T follicular helper cell (primary cell): Measurements from ENCODE around the gene TDRD5.

Experiments
- DNase-seq: peaks from one replicate; pipeline ENCODE4 v3.0.0-alpha.2; 2020; ENCODE audit warnings: low read depth
- total RNA-seq, 2 experiments: gene quantifications; one replicate each; lab custom pipeline; 2026; lab: John Stamatoyannopoulos, UW

Gene TDRD5, protein sequence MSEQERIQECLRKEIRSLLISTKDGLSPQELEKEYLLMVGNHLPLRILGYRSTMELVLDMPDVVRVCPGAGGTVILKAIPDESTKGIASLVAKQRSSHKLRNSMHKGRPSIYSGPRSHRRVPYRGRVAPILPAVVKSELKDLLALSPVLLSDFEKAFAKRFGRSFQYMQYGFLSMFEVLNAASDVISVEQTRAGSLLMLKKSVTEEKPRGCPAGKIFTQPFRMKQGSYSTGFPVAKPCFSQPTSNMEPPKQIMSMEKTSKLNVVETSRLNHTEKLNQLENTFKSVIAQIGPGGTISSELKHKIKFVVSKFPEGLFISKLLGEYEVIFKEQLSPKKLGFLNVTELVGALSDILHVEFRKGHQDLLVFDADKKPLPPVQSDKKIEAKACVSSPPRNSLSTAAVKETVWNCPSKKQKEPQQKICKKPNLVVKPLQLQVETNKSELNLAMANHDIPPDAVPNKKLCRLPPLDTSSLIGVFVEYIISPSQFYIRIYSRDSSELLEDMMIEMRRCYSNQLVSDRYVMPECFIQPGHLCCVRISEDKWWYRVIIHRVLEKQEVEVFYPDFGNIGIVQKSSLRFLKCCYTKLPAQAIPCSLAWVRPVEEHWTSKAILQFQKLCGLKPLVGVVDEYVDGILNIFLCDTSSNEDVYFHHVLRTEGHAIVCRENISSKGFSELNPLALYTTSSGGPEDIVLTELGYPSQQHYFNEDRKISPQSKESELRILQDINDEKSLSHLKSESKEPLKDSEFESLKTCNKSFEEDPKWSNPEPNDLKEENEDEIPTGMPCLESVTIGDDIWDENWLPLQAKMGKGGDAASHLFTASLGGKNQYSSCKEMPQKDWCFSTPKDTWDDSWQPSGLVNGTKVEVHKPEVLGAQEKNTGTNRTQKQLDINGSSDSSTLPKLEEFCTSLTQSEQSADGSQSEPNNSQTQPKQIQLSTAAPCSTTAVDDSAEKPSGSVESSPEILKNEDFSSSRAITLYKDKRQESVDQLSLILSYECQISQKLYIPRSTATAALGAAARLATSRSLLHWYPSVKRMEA
- total RNA-seq: 0 to 0.04 reads per million in 2 experiments

DNA sequence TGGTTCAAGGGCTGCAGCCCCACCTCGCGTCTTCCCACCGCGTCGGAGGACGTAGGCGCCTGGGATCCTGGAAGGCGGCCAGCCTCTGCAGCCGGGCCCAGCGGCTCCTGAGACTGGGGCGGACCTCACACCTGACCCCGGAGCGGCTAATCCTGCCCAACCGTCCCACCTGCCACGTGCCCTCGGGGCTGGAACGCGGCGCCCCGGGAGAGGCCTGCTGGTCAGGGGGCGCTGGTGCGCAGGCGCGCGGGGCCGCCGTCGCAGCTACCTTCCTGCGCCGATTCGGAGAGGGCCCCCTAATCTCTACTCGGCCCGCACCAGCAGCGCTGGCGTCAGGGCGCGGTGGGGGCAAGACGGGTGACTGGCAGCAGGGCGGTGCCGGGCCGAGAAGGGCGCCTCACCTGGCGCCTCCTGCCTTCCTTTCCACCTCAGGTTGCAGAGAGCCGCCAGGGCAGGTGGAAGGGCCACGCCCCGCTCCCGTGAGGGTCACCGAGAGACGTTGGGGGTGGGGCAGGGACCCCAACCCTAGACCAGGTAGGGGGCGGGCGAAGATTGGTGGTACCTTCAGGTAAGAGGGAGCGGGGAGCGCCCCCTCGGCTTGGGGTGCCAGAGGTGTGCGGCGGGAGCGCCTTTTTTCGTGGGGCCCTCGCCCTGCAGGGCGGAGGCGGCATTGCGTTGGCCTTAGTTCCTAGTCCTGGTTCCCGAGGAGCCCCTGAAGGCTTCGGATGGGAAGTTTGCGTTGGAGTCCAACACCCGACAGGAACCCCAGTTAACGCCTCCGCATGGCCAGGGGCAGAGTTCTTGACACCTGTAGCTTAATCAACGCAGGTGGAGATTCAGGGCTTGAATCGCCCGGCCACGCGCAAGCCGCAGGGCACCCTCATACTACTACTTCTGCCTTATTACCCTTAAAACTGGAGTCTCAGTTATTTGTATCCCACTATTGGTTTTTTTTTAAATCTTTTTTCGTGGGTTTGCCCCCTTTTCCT lies at the start of gene TDRD5:
TSS of gene TDRD5 (plus strand) at position 241 of the 989 bp plus-strand sequence. CDS start 784 bp downstream, outside the sequence.
- DNase-seq: no peak

DNA sequence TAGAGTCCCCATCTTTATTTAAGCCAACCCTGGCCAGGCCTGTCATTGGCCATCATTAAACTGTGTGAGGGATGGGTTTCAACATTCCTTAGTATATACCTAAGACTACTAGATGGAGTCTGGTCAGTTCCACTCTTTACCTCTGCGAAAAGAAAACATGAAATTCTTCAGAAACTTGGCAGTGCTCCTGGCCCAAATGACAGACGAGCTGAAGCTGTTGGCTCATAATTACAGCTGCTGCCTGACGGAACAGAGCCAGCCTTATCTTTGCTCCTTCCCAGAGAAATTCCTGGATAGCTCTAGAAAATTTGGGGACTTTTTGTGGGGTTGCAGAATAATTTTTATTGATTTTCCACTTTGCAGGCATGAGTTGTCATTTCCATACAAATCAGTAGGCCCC lies 46.3 kb upstream of the TDRD5 start:
- DNase-seq: no peak

DNA sequence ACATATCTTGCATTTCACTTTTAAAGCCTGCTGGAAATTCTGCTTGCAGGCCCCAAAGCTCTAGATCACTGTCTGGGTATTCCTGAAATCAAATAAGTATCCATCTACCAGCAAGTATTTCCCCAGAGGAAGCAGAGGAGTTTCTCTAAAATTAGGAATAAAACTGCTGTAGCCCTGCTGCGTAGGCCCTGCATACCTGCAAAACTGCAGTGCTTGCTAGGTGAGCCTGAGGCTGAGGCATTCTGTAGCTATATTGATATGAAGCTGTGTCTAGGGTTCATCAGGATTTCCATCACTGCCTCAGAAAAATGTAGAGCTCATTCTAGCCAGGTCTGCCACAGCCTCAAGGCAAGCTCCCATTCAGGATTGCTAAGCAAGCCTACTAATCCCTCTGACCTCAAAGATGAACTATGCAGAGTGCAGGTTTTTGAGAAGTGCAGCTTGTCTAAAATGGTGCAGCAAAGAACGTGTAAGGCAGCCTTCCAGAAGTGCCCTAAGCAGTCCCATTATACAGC lies 44.6 kb upstream of the TDRD5 start:
- DNase-seq: no peak

DNA sequence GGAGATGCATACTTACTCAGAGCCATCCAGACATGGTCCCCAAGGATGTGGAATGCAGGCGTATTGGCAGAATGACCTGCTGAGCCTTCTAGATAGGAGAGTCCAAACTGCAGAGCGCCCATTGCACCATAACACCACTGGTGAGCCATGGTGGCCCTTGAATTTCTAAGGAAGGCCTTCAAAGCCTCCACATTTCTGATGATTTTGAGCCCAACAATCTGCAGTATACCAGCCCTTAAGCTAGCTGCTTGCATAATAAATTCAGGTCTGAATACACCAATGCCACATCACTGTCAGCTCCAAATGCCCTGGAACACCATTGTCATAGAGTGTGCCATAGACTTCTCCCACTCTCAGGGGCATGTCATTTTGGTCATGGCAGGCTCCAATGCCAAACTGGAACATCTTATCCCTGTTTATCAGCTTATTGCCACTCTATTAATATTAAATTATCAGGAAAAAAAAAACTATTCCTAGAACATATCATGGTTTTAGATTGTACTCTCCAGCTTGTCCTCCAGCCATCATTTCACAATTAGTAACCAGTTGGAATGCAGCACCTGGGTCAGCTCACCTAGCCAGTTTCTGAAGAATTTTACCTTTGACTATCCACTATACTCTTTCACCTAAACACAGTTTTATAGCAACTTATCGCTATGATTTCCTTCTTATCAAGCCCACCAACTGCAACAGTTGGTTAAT lies 42.8 kb upstream of the TDRD5 start:
- DNase-seq: no peak

DNA sequence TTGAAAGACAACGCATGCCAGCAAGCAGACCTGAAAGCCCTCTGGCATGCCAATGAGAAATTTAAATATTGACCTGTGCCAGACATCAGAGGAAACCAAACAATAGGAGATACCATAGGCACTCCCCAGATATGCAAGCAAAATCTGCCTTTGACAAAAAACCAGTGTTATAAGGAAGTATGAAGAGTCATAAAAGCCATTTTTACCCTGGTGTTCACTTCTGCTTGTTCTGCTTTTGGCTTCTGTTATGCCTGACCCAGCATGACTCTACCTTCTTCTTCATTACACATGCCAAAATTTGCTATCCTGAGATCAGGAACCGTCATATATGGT lies 42.3 kb upstream of the TDRD5 start:
- DNase-seq: no peak

DNA sequence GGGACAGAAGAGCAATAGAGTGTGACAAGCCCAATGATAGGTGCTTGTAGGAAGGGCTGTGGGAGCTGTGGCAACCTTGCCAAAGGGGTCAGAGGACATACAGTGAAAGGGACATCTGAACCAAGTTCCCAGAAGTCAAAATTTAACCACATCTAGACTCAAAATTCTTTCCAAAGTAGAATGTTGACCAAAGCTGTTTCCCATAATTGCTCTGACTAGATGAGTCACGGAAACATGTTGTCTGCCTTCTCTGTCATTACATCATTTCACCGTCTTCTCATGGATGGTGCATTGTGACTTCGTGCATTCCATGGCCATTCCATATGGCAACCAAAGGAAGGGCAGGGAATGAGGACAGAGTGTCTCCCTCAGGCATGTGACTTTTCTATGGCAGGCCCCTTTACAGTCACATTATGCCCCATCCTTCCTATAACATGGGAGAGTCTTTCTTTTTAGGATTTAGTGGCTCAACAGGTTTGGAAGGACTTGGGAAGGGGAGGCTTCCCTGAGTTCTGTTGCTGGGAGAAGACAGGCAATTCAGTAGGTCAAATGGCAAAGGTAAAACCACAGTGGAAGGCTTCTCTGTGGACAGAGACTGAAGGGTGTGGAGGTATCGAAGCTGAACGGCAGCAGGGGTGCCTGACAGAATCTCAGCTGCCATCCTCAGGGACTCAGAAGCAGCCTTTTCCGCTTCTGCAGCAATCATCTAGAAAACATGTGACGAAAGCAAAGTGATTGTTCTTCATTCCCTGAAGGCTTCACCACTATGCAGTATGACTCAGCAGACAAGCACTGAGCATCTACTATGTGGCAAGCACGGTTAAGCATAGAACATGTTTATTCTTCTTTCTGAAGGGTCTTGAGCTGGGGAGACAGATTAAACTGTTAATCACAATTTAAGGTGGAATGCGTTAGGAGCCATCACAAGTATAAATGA lies 40.6 kb upstream of the TDRD5 start:
- DNase-seq: no peak

DNA sequence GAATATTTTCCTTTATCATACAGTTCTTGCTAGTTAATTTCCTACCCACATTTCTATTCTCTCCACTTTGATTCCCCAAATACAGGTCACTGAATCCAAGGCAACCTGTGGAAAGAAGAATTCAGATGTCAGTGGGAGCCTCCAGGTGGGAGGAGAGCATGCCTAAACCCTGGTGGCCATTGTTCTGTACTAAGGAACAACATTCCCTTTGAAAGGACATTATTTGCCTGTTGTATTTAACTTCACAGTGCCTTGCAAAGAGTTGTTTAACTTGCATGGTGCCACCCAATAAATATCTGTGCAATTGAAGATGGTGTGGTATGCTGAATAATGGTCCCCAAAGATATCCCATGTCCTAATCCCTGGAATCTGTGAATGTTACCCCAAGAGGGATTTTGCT lies 37.2 kb upstream of the TDRD5 start:
- no peak for DNase-seq

DNA sequence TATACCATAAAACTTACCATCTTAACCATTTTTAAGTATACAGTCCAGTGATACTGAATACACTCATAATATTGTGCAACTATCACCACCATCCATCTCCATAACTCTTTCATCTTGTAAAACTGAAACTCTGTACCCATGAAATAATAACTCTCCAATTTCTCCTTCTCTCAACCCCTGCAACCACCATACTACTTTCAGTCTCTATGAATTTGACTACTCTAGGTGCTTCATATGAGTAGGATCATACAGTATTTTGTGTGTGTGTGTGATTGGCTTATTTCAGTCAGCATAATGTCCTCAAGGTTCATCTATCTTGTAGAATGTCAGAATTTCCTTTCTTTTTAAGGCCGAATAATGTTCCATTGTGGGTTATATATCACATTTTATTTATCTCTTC lies 33.6 kb upstream of the TDRD5 start:
- DNase-seq: no peak

DNA sequence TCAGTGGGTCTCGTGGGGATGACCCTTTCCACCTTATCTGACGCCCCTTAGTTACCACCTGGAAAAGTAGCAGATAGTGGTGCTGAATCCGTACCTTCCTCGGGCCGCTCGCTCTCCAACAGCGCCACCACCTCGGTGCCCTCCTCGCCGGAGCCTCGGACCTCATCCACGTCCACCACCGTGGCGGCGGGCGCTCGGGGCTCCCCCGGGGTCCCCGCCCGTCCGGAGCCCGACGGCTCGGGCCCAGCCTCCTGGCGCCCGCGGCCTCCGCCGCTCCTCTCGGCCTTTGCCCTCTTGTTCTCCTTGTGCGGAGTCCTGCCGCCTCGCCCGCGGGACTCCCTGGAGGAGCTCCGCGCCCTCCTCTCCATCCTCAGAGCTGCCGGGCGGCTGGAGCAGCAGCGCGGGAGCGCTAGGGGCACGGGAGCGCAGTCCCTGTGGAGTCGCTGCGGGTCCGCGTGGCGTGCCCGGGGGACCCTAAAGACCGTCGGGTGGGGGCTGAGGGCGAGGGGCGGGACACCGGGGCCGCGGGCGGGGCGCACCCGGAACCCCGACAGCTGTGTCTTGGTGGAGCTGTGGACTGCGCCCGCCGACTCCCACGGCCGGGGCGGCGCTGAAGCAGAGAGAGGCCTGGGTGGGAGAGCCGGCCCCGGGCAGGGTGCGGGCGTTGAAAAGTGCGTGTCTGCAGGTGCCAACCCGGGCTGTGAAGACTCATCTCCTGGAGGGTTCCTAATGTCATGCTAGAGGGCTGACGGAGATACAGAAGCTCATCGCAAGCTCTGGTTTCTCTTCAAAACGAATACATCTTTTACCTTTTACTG lies 15.9 kb upstream of the TDRD5 start, which contains the start of gene NPHS2:
TSS of gene NPHS2 (minus strand) at position 452 of the 818 bp plus-strand sequence. CDS start at position 368, 84 bp downstream.
- no peak for DNase-seq

DNA sequence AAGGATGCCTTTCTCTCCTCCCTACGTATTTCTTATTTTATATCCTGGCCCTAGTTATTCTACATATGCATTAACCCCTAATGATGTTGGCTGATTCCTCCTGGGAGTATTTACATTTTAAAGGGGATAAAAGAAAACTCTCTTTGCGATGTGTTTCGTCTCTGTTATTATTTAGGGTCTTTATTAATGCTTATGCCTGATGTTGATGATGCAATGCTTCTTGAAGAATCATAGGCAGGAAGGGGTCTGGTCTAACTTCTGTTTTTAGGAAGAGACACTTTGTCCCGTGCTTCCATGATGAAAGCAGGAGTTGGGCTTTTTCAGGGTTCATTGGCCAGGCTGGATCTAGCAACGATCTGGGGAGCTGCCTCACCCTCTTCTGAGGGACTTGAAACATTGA lies 15.1 kb upstream of the TDRD5 start:
- no peak for DNase-seq

DNA sequence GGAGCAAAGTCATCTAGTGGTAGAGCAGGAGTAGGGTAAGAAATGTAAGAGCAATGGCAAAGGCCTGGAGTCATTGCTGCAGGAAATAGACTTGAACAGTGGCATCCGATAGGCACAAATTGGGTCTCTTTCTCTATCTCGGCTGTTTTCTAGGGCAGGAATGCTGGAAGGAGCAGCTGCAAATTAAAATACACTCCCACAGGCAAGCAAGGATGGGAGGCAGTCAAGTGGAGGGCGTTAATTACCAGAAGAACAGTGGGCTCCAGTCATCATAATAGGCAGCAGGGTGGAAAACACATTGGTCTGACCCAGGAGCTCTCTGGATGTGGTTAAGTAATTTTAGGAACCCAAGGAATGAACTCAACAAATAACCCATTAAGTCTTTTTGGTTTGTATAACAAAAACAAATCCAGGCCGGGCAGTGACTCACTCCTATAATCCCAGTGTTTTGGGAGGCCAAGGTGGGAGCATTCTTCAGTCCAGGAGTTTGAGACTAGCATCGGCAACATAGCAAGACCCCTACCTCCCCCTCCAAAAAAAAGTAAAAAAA lies 7.8 kb upstream of the TDRD5 start:
- no peak for DNase-seq

DNA sequence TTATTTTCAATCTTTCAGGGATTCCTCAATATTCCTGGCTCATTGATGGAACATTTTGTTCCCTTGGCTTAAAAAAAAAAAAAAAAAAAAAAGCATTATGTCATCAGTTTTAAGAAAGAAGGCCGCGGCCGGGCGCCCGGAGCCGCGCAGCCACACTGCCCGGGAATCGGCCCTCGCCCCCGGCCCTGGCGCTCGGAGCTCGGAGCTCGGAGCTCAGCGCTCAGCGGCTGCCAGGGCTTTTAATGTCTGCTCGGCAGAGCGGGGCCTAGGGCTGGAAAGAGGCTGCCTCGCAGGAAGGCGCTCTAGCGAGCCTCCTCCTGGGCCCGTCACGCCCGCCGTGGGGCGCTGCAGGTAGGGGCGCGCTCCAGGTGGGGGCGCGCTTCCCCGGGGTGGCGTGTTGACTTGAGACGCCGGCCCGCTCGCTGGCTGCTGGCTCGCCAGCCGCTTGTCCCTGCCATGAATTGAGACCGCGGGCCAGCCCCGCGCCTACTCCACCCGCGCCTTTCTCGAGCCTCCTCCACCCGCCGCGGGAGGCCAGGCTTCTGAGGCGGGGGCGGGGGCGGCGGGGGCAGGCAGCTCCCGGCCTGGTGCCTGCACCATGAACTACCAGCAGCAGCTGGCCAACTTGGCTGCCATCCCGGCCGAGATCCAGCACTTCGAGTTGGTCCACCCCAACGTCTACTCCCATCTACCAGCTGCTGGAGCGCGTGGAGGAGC lies 5.4 kb upstream of the TDRD5 start:
- DNase-seq: no peak

DNA sequence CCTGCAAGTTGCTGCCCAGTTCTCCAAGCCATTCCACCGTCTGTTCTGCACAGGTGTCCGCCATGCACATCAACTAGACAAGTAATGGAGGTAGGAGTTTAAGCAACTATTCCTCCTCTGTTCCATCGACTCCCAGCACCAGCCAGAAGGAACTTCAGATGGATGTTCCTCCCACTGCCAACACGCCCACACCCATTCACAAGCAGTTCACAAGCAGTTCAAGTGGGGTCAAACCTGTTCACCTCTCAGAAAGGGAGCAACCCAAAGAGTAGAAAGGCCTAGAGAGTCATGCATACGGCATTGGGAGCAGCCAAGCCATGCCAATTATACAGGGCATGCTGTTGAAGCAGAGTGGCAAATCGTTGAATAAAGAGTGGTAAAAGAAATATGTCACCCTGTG lies 4.3 kb upstream of the TDRD5 start:
- no peak for DNase-seq

DNA sequence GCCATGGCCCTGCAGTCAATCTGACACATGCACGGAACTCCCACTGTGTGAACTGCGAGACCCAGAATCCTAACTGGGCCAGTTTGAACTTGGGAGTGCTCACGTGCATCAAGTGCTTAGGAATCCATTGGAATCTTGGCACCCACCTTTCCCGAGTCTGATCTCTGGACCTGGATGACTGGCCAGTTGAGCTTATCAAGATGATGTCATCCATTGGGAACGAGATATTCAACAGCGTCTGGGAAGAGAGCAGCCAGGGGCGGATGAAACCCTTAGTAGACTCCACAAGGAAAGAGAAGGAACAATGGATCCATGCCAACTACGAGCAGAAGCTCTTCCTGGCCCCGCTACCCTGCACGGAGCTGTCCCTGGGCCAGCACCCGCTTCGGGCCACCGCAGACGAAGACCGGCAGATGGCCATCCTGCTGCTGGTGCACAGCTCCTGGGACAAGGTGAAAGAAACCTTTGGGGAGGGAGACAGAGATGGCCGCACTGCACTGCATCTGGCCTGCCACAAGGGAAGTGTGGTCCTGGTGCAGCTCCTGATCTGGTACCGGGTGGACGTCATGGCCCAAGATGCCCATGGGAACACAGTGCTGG lies 3.1 kb upstream of the TDRD5 start:
- no peak for DNase-seq

DNA sequence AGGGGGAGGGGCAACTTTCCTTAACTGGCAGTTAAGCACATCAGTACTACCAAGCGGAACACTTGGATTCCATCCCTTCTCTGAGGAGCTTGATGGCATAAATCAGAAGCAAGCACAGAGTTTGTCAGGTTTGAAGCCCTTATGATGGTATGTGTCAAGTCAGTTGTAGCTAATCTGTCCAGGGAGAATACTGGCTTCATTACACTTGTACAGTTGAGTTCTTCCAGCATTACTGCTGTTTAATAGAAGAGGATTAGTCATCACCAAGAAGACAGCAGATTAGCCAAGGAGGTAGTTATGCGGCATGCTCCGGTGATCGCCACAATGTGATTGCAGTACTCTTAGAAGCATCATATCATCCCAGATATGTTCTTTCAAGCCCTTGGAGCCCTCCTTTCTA lies 2.1 kb upstream of the TDRD5 start:
- no peak for DNase-seq

DNA sequence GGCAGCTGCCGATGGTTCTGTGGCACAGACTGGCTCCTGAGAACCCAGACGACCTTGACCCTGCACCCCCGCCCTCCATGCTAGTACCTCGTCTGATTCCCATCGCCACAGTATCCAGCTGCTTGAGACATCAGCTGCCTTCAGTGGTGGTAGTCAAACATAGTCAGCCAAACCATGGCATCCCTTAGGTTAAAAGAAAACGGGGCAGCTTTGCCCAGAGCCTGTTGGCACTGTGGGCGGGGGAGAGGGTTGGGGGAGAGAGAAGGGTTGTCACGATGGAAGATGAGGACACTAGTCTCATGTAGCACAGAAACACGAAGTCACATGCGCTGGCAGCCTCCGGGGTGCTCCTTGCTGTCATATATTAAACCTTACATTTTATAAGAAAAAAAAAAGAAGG lies 961 bp upstream of the TDRD5 start:
- no peak for DNase-seq

DNA sequence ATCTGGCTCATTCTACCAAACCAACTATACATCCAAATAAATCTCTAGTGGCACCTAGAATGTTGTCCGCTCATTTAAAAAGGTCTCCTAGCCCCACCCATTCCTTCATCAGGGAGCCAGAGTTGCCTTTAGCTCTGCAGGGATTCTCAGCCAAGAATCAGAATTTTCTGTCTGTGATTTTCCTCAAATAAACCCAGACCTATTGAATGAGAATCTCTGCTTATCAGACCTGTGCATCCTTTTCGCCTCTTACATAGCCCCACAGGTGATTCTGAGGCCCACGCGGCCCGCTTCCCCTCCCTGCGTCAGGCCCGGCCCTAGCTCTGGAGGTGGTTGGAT lies 410 bp upstream of the TDRD5 start:
- no peak for DNase-seq
